Stimulated activated CD4-positive, alpha-beta T cell treated with anti-CD3 and anti-CD28 coated beads, Interleukin-2, amount 100 ng/mL, for 4 hours (primary cell): Measurements from ENCODE around the gene FAM163B.

Experiments
- DNase-seq: peaks from one replicate; pipeline ENCODE4 v3.0.0-alpha.2; 2020; ENCODE audit warnings: low read depth

The FAM163B gene

DNA sequence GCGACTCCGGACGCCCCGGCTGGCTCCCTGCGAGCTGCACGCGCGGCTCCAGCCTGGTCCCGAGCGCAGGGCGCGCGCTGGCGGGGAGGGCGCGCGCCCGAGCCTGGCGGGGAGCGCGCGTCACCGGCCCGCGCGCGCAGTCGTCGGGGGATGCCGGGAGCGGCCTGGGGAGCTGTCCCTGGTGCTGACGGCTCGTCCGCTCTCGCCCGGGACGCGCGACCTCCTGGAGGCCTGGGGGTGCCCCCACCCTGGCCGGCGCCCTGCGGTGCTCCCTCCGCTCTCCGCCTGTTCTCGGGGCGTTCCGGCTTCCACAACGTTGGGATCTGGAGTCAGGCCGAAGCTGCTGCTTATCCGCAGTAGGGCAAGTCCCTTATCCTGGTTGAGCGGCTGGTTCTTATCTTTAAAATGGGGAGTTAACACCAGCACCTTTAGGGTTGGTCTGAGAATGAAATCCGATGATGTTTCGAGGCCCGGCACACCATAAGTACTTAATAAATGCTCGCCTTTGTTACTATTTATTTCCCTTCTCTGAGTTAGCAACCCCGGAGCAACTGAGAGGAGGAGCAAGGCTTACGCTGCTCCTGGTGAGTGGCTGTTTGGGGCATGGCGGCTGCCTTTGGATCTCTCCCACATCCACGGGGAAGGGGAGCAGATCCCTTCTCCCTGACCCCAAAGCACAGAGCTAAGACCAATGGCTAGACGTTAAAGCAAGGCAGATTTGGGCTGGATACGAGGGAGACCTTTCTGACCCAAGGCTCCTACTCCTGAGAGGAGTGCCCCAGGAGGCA, at the start of gene FAM163B:
FAM163B (minus strand) TSS at position 79 of the 788 bp plus-strand sequence. CDS start 29,166 bp downstream, outside the sequence.
- DNase-seq: no peak

DNA sequence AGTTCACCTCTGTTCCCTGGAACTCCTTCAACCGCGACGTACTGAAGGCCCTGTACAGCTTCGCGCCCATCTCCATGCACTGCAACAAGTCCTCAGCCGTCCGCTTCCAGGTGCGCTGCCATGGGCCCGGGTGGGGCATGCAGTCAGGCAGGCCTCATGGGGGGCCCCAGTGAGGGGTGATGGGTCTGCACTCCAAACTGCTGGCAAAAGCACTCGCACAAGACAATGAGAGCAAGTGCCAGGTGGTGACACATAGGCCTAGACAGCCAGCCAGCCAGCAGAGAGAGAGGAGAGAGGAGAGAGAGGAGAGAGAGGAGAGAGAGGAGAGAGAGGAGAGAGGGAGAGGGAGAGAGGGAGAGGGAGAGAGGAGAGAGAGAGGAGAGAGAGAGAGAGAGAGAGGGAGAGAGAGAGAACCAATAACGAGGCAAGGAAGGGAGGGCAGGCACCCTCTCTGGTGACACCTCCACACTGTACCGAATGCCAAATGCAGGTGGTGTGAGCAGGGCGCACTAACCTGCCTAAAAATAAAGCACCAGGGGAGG, 48.0 kb upstream of the FAM163B start:
- DNase-seq: no peak

DNA sequence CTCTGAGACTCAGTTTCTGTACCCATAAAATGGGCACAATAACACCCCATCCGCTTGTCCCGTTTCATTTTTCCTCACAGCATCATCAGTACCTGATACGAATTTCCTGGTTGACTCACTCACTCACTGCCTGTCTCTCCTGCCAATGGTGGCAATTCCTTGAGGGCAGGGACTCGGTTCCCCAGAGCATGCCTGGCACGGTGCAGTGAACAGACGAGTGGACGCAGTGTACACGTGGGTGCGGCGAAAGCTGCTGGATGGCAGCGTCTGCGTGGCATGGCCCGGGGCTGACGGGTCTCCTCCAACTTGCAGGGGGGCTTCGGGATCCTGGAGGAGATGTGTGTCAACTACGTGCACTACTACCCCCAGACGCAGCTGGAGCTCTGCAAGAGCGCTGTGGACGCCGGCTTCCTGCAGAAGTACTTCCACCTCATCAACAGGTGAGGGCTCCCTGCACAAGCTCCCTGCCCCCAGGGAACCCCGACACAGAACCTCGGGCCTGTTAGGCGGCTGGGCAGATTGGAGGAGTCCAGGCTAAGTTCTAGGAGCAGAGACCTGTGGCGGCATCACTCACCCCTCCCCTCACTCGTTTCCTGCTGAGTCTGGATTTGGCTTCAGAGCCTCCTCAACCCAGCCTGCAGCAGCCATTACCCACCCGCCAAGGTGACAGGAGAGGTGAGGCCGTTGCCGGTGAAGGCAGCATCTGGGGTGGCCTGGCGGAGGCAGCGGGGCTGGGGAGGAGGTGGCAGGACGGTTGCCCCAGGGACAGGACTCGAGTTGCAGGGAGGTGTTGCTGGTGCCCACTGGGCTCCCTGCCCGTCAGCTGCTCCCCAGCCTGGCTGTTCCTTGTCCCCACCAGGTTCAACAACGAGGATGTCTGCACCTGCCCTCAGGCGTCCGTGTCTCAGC, 47.3 kb upstream of the FAM163B start:
- peak; percentile 34 for DNase-seq

DNA sequence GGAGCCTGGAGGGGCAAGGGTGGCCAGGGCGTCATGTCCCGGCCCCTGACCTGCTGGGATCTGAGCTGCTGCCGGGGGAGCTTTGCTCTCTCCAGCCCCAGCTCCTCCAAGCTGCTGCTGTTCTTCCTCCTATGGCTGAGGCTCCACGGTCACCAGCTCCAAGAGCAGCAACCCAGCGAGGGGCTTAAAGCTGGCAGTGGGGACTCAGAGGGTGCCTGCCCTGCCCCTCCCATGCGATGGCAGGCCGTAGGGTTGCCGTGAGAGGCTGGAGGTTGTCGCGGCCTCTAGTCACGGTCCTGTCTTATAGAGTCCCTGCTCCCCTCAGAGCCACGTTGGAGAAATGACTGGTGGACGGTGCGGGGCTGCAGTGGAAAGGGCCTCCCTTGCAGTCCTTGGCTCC, 46.5 kb upstream of the FAM163B start:
- DNase-seq: no peak

DNA sequence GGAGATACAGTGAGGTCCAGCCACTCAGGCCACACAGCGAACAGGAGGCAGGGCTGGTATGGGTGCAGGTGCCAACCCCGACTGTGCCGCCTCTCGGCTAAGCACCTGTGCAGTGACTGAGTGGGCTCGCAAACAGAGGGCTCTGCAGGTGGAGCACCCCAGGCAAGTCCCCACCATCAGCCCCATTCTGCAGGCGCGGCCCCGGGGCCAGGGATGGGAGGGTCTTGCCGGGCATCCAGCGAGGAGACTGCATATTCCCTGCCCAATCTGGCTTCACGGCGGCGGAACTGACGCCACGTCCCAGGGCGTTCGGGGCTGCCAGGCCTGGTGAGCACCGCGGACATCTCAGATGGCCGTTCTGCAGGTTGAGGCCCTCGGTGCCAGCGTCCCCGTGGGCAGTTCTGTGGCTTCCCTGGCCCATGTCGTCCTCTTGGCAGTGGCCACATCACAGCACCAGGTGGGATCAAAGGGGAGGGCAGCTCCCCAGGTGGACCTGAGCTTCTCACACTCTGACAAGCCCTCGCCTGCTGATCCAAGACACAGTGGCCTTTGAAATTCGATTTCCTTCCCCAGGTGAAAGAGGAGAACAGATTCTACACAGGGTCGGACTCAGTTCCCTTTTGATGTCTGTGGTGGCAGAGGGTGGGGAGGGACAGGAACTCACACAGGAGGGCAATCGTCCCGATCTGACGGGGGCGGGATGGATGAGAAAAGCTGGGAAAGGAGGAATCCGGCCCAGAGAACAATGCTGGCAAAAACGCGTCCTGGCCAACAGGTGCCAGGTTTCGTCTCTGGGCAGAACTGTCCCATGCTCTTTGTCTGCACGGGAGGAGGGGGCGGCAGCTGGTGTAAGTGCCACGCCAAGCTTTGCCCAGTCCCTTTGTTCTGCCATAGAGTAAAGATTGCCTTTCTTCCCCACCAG, 45.8 kb upstream of the FAM163B start:
- DNase-seq: no peak

DNA sequence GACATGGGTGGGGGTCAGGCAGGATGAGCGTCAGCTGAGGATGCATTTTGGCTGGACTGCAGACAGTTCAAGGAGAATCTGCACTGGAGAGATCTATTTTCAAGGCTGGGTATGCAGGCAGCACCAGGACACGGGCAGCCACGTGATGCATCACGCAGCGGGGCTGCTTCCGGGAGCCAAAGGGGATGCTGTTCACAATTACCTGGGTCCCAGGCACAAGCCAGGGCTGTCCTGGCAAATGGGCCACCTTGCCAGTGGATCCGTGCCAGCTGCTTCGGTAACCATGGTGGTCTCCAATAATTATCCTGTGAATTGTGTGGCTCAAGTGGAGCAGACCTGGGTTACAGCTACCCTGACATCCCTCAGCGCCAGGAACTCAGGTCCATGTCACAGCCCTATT, 44.4 kb upstream of the FAM163B start:
- no peak for DNase-seq

DNA sequence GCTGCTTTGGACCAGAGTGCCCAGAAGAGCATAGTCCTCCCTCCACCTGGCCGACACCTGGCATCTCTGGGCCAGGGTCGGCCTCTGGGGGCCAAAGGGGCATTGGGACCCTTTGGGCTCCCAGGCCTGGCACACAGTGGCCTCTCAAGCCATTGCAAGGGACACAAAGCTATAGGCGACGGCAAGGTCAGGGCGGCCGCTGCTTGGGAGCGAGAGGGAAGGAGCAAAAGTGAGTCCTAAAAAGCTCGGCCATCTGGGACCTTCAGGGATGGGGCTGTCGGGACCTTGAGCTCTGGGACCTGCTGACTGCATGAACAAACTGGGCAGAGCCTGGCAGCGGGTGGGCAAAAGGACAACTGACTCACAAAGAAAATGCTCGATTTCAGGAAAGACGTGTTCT, 40.8 kb upstream of the FAM163B start:
- DNase-seq: no peak

DNA sequence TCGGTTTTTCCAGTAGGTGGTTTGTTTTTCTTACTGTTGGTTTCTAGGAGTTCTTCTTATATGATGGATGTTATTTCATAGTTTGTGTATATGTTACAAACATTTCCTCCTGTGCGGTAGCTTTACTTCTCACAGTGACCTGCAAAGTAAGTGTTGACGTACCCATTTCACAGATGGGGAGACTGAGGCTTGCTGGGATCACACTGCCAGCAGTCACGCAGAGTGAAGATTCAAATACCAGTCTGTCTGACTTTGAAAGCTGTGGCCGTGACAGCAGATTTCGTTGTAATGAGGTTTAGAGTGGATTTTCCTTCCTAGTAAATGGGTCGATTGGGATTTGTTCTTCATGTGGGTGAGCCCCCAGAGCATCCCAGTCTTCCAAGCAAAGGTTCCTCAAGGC, 40.0 kb upstream of the FAM163B start:
- DNase-seq: no peak

DNA sequence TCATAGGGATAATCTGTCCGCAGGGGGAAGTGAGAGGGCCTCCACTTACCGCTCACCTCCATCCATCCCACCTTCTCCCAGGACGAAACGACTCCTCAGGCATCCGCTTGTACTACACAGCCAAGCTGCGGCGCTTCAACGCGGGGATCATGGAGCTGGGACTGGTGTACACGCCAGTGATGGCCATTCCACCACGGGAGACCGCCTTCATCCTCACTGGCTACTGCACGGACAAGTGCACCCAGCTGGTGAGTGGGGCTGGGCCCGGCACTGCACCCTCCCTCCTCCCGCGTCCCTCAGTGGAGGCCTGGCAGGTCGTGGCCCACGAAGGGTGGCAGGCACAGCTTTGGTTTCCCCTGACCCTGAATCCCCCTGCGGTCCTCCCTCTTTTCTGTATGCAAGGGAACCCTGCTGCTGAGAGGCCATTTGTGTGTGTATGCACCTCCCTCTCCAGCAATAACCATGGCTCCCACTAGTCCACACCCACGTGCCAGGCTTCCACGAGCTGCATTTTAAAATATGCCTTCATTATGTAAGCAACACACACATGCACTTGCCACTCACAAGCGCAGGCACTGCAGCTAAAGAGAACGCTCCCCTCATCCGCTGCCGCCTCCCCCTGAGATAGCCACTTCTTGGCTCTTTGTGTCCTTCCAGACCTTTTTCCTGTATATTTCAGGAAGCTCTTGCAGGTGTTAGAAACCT, 38.7 kb upstream of the FAM163B start:
- no peak for DNase-seq

DNA sequence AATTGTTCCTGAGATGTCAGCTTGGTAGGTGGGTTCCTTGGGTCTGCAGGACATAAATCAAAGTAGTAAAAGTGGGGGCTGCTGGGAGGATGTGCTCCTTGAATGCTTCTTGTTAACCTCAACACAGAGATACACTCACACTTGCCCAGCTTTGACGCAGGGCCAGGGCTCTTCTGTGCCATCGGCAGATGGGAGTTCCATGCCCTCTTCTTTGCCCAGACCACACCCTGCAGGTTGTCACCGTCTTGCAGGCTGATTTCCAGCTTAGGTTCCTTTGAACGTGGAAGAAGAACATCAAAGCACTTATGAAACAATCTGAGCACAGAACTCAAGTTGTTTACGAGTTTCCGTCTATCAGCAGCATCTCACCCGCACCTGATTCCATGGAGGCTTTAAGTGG, 38.0 kb upstream of the FAM163B start:
- DNase-seq: no peak

DNA sequence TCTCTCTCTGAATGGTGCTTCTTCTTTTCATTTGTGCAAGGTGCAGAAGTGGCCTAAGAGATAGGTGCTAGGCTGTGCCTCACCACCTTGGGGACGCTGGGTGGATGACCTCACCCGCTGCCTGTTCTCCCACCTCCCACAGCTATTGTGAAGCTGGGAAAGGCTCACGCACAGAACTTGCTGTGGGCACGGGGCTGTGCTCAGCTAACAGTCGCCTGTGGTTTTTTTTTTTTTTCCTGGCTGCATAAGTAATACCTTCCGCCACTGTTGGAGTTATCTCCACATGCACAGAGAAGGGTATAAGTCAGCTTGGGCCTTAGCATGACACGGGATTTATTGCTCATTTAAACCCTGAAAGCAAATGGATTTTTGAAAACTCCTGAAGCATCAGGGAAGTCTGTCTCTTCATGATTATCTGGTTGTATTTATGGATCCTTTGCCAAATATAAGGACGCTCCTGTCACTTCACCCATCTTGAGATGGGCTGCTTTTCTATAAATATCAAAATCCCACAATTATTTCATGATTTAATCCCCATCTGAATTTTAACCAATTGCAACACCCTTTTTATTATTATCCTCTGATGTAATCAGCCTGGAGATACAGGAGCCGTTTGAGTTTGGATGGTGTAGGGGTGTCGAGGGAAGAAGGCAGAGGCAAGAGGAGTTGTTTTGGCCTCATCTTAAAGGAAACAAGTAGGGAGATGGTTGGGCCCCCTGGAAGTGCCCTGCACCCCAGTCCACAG, 36.0 kb upstream of the FAM163B start:
- DNase-seq: no peak

DNA sequence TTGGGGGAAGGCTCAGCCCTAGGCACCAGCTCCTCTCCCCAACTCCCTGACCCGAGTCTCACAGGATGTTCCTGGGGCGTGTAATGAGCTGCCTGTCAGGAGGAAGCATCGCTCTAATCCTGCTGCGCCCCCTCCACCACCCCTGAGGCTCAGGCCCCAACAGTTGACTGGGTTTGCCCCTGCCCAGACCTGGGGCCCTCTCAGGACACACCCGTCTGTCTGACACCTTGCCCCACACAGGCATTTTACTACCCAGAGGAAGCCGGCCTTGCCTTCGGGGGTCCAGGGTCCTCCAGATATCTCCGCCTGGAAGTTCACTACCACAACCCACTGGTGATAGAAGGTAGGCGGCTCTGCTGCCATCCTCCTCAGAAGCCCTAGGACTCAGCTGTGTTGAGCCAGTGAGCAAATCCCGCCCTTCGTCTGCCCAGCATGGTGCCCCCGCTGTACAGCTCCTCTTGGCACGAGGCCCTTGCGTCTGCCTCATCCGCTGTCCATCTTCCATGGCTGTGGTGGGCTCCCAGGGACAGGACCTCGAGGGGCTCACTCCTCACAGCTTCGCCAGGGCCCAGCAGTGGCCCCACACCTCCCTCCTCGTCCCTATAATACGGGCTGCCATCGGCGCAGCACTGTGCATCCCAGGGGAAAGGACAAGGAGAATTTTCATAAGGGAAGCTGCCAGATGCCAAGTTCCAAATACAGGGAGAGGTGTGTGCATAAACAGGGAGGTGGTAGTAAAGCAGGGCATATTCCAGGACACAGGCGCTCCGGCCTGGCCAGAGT, 35.0 kb upstream of the FAM163B start:
- DNase-seq: no peak

DNA sequence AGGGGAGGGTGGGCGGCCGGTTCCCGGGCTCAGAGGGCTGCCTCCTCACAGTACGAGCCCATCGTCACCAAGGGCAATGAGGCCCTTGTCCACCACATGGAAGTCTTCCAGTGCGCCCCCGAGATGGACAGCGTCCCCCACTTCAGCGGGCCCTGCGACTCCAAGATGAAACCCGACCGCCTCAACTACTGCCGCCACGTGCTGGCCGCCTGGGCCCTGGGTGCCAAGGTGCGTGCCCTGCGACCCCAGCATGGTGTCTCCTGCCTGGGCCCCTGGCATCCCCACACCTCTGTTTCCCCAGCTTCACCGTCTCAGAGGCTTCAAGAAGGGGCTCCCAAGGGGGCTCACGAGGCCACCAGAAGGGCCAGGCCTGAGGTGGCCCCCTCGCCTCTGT, 34.2 kb upstream of the FAM163B start:
- DNase-seq: no peak

DNA sequence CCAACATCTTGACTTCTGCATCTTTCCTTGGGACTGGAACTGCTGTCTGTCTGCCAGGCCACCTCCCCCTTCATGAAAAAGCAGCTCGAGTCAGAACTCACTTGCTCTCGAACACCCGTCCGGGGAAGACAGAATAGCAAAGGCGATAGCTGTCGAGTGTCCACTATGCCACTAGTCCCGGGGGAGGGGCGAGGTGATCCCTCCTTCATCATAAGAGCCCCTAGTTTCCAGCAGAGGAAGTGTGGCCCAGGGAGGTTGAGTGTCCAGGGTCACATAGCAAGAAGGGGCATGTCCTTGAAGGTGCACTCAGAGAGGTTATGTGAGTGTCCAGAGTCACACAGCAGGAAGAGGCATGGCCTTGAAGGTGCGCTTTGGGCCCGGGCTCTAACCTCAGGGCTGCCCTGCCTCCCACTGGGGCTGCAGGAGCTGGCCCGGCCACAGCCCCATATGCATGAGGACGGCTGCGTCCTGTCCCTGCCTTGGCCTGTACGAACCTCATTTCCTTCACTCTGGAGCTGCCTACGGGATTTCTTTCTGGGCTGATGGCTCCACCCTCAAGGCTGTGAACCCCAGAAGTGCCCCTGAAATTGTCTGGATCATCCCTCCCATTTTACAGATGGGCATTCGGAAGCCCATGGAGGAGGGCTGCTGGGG, 33.6 kb upstream of the FAM163B start:
- no peak for DNase-seq

DNA sequence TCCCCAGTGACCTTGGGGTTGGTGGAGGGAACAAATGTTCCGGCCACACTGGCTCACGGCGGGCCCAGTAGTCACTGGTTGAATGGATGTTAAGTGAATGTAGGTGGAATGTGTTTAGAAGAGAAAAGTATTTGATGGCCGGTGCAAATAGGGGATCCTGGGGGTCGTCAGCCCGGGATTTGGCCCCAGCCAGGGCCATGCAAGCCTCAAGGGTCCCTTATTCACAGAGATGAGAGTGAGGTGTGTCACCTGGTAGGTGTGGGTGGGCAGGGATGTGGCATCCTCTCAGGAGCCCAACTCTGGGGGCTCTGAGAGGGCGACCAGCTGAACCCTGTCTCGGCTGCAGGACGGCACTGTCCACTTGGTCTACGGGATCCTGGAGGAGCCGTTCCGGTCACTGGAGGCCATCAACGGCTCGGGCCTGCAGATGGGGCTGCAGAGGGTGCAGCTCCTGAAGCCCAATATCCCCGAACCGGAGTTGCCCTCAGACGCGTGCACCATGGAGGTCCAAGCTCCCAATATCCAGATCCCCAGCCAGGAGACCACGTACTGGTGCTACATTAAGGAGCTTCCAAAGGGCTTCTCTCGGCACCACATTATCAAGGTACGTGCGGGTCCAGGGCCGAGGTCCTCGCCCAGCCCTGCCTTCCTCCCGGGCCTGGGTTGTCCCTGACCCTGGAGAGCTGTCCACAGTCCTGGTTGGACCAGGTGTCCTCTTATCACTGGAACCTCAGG, 32.8 kb upstream of the FAM163B start:
- no peak for DNase-seq

DNA sequence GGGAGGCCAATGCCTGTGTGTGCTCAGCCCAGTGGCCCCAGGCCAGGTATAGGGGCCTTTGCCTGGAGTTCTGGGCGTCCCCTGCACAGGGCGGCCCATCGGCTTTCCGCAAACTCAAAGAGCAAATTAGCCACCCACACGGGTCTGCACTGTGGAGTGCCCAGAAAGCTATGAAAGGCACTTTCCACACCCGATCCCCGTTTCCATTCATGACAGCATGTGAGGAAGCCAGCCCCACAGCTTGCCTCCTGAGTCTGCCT, 32.1 kb upstream of the FAM163B start:
- no peak for DNase-seq

DNA sequence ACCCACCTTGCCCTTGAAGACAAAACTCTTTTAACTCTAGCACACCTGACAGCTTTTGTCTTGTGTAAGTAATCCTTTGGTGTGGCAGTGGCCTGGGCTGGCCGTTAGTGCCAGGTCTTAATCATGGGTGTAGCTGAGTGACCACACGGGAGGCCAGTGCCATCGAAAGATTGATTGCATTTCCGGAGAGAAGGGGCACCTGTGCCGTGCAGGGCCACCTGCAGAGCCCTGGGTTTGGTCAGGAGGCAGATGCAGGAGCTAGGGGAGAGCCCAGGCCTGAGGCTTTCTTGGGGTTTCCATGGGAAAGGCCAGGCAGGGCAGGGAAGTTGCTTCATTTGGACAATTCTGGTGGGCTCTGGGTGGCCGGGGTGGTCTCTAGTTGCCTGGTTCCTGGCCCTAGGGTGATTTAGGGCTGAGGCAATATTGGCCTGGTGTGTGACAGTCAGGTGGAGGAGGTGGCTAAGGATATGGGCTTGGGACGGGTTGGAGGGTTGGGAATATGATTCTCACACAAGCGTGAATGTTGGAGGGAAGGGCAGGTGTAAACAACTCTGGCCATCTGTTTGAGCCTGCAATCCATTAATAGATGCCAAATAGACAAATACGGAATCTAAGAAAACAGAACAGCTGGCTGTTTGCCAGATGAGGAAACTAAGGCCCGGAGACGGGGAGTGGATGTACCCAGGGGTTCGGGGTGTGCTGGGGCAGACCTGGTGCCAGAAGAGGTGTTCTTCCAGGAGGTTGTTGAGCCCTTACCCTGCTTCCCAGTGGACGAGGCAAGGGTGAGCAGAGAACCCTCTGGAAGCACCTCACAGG, 31.6 kb upstream of the FAM163B start:
- no peak for DNase-seq

DNA sequence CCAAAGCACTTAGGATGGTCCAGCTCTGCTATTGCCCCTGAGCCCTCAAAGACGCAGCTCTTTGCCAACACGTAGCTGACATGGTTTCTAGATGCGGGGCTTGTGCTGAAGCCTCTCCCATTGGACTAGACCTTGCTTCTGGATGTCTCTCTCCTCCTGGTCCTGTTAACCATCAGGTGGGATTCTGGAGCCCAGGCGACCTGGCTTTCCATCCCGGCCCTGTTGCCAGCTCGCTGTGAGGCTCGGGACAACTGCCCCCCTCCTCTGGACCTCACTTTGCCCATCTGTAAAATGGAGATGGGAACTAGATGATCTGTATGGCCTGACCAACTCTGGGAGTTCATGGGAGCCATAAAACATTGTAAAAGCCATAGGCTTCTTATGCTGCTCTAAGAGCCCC, 31.0 kb upstream of the FAM163B start:
- DNase-seq: no peak
